PFSK-1 (cell line): Measurements from ENCODE around the gene GEMIN5.

Experiments used
- FOXP2 ChIP-seq: optimal IDR thresholded peaks from 2 replicates; pipeline ENCODE3; 2011; ENCODE audit warnings: borderline replicate concordance, control low read depth, inconsistent platforms; ENCODE audit not compliant: insufficient read depth; ENCODE audit errors: extremely low read length, extremely low read depth
- POLR2AphosphoS5 ChIP-seq: IDR thresholded peaks from 2 replicates; pipeline ENCODE4 v1.6.1; 2012; ENCODE audit warnings: low read depth, mild to moderate bottlenecking, control low read depth, low read length, moderate library complexity
- SIN3A ChIP-seq: IDR thresholded peaks from 2 replicates; pipeline ENCODE4 v1.6.1; 2012; ENCODE audit warnings: mild to moderate bottlenecking, low read length, moderate library complexity, borderline replicate concordance; ENCODE audit not compliant: insufficient read depth
- TAF1 ChIP-seq: IDR thresholded peaks from 2 replicates; pipeline ENCODE4 v1.6.1; 2012; ENCODE audit warnings: low read length, control low read depth, borderline replicate concordance; ENCODE audit not compliant: insufficient read depth
- TF ChIP-seq, protein P1 (sequence below), 2 experiments: IDR thresholded peaks; 2 replicates each; pipeline versions ENCODE4 v1.6.1 to v1.8.0; 2011 to 2012; ENCODE audit warnings: low read depth in 2 of 2, low read length in 2 of 2, control low read depth in 1 of 2, inconsistent platforms in 1 of 2, mild to moderate bottlenecking in 1 of 2, moderate library complexity in 1 of 2; ENCODE audit not compliant: insufficient read depth in 1 of 2

Gene GEMIN5

GRCh38 chr5:154857530-154858296 lies 80.3 kb downstream of the GEMIN5 start:
- TF ChIP-seq, protein P1, sequence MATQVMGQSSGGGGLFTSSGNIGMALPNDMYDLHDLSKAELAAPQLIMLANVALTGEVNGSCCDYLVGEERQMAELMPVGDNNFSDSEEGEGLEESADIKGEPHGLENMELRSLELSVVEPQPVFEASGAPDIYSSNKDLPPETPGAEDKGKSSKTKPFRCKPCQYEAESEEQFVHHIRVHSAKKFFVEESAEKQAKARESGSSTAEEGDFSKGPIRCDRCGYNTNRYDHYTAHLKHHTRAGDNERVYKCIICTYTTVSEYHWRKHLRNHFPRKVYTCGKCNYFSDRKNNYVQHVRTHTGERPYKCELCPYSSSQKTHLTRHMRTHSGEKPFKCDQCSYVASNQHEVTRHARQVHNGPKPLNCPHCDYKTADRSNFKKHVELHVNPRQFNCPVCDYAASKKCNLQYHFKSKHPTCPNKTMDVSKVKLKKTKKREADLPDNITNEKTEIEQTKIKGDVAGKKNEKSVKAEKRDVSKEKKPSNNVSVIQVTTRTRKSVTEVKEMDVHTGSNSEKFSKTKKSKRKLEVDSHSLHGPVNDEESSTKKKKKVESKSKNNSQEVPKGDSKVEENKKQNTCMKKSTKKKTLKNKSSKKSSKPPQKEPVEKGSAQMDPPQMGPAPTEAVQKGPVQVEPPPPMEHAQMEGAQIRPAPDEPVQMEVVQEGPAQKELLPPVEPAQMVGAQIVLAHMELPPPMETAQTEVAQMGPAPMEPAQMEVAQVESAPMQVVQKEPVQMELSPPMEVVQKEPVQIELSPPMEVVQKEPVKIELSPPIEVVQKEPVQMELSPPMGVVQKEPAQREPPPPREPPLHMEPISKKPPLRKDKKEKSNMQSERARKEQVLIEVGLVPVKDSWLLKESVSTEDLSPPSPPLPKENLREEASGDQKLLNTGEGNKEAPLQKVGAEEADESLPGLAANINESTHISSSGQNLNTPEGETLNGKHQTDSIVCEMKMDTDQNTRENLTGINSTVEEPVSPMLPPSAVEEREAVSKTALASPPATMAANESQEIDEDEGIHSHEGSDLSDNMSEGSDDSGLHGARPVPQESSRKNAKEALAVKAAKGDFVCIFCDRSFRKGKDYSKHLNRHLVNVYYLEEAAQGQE (IDR thresholded peaks at IDR 0.05; ENCODE audit: insufficient read depth in 1 of 2, low read depth in 2 of 2, low read length in 2 of 2) = no peak; a peak in 1 of 4 replicates
- TF ChIP-seq TAF1 (peak; percentile 31; the same call in 1 of the 2 replicates), POLR2AphosphoS5 (peak; percentile 70), FOXP2 (peak; percentile 8), SIN3A (peak; percentile 74; the same call in 1 of the 2 replicates)

DNA sequence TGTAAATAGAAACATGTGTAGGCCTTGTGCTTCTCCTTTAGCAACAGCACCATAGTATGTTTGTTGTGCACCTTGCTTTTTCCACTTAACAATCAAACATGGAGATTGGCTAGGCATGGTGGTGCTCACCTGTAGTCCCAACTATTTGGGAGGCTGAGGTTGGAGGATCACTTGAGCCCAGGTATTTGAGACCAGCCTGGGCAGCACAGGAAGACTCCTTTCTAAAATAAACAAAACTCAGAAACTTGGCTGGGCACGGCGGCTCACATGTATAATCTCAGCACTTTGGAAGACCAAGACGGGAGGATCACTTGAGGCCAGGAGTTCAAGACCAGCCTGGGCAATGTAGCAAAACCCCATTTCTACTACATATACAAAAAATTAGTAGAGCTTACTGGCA lies 86.7 kb downstream of the GEMIN5 start:
- no peak for TF ChIP-seq POLR2AphosphoS5
- no peak for TF ChIP-seq TAF1
- TF ChIP-seq, protein P1 (IDR thresholded peaks at IDR 0.05; ENCODE audit: insufficient read depth in 1 of 2, low read depth in 2 of 2, low read length in 2 of 2) = no peak
- no peak for TF ChIP-seq FOXP2
- TF ChIP-seq SIN3A = no peak

GRCh38 chr5:154850255-154851062 lies 87.6 kb downstream of the GEMIN5 start, which contains the start of gene FAXDC2:
FAXDC2 (minus strand) TSS chr5:154850603; CDS start chr5:154838178, 12,425 bp downstream.
- TF ChIP-seq, protein P1 (IDR thresholded peaks at IDR 0.05; ENCODE audit: insufficient read depth in 1 of 2, low read depth in 2 of 2, low read length in 2 of 2) = no peak
- no peak for TF ChIP-seq FOXP2
- no peak for TF ChIP-seq TAF1
- TF ChIP-seq POLR2AphosphoS5 = no peak
- no peak for TF ChIP-seq SIN3A

DNA sequence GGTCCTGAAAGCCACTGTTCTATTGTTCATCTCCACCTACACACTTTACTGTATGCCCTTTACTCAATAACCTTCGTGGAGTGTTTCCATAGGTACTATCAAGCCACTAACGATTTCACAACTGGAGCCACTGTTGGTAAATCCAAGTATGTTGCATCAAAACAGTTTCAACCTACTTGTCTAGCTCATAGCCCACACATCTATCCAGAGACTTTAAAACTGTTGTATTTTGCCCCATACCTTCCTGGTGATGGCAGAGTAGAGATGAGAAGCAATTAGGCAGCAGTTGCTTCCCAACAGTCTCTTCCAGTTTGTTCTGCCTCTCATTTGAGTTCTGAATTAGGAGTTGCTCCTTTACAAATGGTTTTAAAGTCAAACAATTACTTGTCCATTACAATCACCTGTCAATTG lies 88.2 kb downstream of the GEMIN5 start:
- TF ChIP-seq POLR2AphosphoS5 (no peak), FOXP2 (no peak), SIN3A (no peak), TAF1 (no peak)
- TF ChIP-seq, protein P1 (IDR thresholded peaks at IDR 0.05; ENCODE audit: insufficient read depth in 1 of 2, low read depth in 2 of 2, low read length in 2 of 2) = no peak
